HK-2 (cell line): ENCODE data around the gene AMBRA1.

Experiments
- DNase-seq: peaks from one replicate; pipeline ENCODE4 v3.0.0-alpha.2; 2018; ENCODE audit not compliant: unreplicated experiment

AMBRA1 gene

GRCh38 chr11:46367244-46367915 lies 226.4 kb downstream of the AMBRA1 start:
- no peak for DNase-seq

GRCh38 chr11:46366661-46367161 lies 227.1 kb downstream of the AMBRA1 start:
- no peak for DNase-seq

- no peak for DNase-seq
Measured at GRCh38 chr11:46366260-46366659, 227.6 kb downstream of the AMBRA1 start.

GRCh38 chr11:46364791-46365190 lies 229.0 kb downstream of the AMBRA1 start:
- no peak for DNase-seq

- no peak for DNase-seq
Measured at GRCh38 chr11:46364056-46364455, 229.8 kb downstream of the AMBRA1 start.

GRCh38 chr11:46363455-46364005 lies 230.3 kb downstream of the AMBRA1 start:
- peak; percentile 73 for DNase-seq

GRCh38 chr11:46363031-46363407 lies 230.8 kb downstream of the AMBRA1 start:
- peak; percentile 69 for DNase-seq

- no peak for DNase-seq
Measured at GRCh38 chr11:46362156-46363030, 231.4 kb downstream of the AMBRA1 start.

- DNase-seq: no peak
Measured at GRCh38 chr11:46361283-46362155, 232.3 kb downstream of the AMBRA1 start.

- no peak for DNase-seq
Measured at GRCh38 chr11:46360878-46361277, 232.9 kb downstream of the AMBRA1 start.

- no peak for DNase-seq
Measured at GRCh38 chr11:46359953-46360352, 233.9 kb downstream of the AMBRA1 start.

- DNase-seq: no peak
Measured at GRCh38 chr11:46357483-46357936, 236.3 kb downstream of the AMBRA1 start.

- no peak for DNase-seq
Measured at GRCh38 chr11:46356924-46357482, 236.8 kb downstream of the AMBRA1 start.

- no peak for DNase-seq
Measured at GRCh38 chr11:46353698-46354097, 240.1 kb downstream of the AMBRA1 start.

- DNase-seq: no peak
Measured at GRCh38 chr11:46352063-46352841, 241.6 kb downstream of the AMBRA1 start.

GRCh38 chr11:46351606-46352005 lies 242.2 kb downstream of the AMBRA1 start:
- no peak for DNase-seq

GRCh38 chr11:46351148-46351547 lies 242.7 kb downstream of the AMBRA1 start:
- no peak for DNase-seq

- DNase-seq: no peak
Measured at GRCh38 chr11:46350695-46351094, 243.1 kb downstream of the AMBRA1 start.

- no peak for DNase-seq
Measured at GRCh38 chr11:46348566-46349401, 245.0 kb downstream of the AMBRA1 start.
